Adrenal gland (tissue), 5 donors: ENCODE measurements around the gene PPP2R2D.

Experiments
- CTCF ChIP-seq, 6 experiments: fragments of 450-650 bp in 4 of 6; fragments of 200-600 bp in 2 of 6; sonication (generic) in 1 of 6; IDR thresholded peaks; 1 replicate in 5 of 6; 2 replicates in 1 of 6; pipeline versions ENCODE4 v1.5.1 to v1.8.0; 2016 to 2021; ENCODE audit warnings: antibody characterized with exemption in 6 of 6, mild to moderate bottlenecking in 2 of 6, moderate library complexity in 1 of 6
- POLR2A ChIP-seq, 2 donors: fragments of 450-650 bp; IDR thresholded peaks; one replicate each; pipeline ENCODE4 v1.6.1; 2017; ENCODE audit warnings: antibody characterized with exemption in 2 of 2, mild to moderate bottlenecking in 2 of 2, moderate library complexity in 1 of 2
- donor health status: DM: no; HTN: no; CAD: no.

- TF ChIP-seq CTCF (IDR thresholded peaks at IDR 0.05) (no peak), POLR2A (IDR thresholded peaks at IDR 0.05) (no peak)
Observed at GRCh38 chr10:131882151-131882550, 18.7 kb upstream of the PPP2R2D start.
